HL-60 (cell line): ENCODE measurements around the gene DONSON.
"Not testable (repeated sequence)": the region's sequence is repeated elsewhere in the genome, so short reads cannot be mapped to it uniquely, and the experiment has no call there.

Experiments used
- DNase-seq, 2 experiments: peaks; one replicate each; pipeline ENCODE4 v3.0.0-alpha.2; 2010 to 2020; ENCODE audit warnings: low read depth in 1 of 2, low spot score in 1 of 2
- H3K27ac ChIP-seq: fragments of 250-450 bp; sonication (Bioruptor Pico); replicated peaks from 2 replicates; pipeline ENCODE4 v1.5.1; 2020; ENCODE audit warnings: mild to moderate bottlenecking, moderate library complexity
- H3K27me3 ChIP-seq: fragments of 250-450 bp; sonication (Bioruptor Pico); 2 replicates; pipeline ENCODE4 v1.5.1; 2021; ENCODE audit warnings: mild to moderate bottlenecking, moderate library complexity; ENCODE audit not compliant: insufficient read depth, poor library complexity, severe bottlenecking
- H3K4me3 ChIP-seq: replicated peaks from 2 replicates; pipeline ENCODE4 v1.5.1; 2011; ENCODE audit warnings: mild to moderate bottlenecking, control low read depth, low read length; ENCODE audit not compliant: insufficient read depth
- GABPA ChIP-seq: IDR thresholded peaks from 2 replicates; pipeline ENCODE4 v1.6.1; 2012; ENCODE audit warnings: low read depth
- POLR2AphosphoS5 ChIP-seq: IDR thresholded peaks from 2 replicates; pipeline ENCODE4 v1.6.1; 2012; ENCODE audit warnings: low read depth
- SPI1 ChIP-seq: IDR thresholded peaks from 2 replicates; pipeline ENCODE4 v1.6.1; 2012; ENCODE audit warnings: low read depth, mild to moderate bottlenecking, borderline replicate concordance
- TF ChIP-seq, protein P1 (sequence below): IDR thresholded peaks from 2 replicates; pipeline ENCODE4 v1.6.1; 2012; ENCODE audit warnings: low read depth; ENCODE audit not compliant: insufficient replicate concordance
- TF ChIP-seq, protein P2 (sequence below): IDR thresholded peaks from one replicate; pipeline ENCODE4 v1.5.1; 2011; ENCODE audit warnings: low read length, control low read depth, inconsistent platforms; ENCODE audit not compliant: insufficient read depth

The DONSON gene

DNA sequence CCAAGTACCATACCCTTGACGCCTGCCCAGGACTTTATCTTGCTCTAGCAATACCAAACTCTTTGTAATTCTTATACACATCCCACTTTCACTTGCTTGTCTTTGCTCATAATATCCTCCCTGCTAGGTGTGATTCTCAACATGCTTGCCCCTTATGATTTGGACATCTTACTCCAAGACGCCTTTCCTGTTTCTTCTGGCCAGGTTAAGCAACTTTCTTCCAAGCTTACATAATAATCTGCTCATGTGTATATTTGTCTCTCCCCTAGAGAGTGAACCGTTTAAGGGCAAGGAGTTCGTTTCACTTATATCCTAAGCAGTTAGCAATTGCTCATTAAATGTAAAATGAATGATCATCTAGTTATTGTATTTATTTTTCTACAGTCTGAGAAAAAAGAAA, 31.2 kb upstream of the DONSON start:
- Histone ChIP-seq H3K27me3 (no peaks in the 10 kb centered on the region), H3K27ac (no peak overlapping the region), H3K4me3 (no peak overlapping the region)
- TF ChIP-seq, protein P1, sequence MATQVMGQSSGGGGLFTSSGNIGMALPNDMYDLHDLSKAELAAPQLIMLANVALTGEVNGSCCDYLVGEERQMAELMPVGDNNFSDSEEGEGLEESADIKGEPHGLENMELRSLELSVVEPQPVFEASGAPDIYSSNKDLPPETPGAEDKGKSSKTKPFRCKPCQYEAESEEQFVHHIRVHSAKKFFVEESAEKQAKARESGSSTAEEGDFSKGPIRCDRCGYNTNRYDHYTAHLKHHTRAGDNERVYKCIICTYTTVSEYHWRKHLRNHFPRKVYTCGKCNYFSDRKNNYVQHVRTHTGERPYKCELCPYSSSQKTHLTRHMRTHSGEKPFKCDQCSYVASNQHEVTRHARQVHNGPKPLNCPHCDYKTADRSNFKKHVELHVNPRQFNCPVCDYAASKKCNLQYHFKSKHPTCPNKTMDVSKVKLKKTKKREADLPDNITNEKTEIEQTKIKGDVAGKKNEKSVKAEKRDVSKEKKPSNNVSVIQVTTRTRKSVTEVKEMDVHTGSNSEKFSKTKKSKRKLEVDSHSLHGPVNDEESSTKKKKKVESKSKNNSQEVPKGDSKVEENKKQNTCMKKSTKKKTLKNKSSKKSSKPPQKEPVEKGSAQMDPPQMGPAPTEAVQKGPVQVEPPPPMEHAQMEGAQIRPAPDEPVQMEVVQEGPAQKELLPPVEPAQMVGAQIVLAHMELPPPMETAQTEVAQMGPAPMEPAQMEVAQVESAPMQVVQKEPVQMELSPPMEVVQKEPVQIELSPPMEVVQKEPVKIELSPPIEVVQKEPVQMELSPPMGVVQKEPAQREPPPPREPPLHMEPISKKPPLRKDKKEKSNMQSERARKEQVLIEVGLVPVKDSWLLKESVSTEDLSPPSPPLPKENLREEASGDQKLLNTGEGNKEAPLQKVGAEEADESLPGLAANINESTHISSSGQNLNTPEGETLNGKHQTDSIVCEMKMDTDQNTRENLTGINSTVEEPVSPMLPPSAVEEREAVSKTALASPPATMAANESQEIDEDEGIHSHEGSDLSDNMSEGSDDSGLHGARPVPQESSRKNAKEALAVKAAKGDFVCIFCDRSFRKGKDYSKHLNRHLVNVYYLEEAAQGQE, result no peak
- TF ChIP-seq POLR2AphosphoS5 (no peak), GABPA (no peak)
- peak; percentile 47 to 51 for DNase-seq

DNA sequence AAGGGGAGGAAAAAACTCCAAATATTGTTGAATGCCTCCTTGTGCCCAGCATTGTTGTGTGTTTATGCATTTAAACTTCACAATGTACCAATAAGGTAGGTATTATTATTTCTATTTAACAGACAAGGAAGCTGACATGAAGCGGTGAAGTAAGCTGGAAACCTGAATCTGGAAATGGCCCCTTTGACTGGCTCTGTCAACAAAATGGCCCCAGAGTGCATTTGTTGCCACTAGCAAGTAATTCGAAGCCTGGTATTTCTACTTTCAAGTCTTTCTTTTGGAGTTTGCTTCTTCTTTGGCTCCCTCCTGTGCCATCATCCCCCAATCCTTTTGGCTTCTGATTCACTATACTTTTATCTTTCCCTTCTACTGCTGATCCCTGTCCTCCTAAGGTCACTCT, 29.9 kb upstream of the DONSON start:
- no peak overlapping the region for H3K4me3 ChIP-seq

DNA sequence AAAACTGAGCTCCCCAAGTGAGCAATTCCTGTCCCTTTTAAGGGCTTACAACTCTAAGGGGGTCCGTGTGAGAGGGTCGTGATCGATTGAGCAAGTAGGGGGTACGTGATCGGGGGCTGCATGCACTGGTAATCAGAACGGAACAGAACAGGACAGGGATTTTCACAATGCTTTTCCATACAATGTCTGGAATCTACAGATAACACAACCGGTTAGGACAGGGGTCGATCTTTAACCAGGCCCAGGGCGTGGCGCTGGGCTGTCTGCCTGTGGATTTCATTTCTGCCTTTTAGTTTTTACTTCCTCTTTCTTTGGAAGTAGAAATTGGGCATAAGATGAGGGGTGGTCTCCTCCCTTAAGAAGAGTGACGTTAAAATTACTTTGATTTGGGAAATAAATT, 29.1 kb upstream of the DONSON start:
- H3K4me3 ChIP-seq, DNase-seq, H3K27me3 ChIP-seq, H3K27ac ChIP-seq: not testable (repeated sequence)

More for the DNA sequence above, 29.9 kb upstream of the DONSON start:
- H3K27ac ChIP-seq, result no peak overlapping the region
- no peak for DNase-seq
- H3K27me3 ChIP-seq, result no peaks in the 10 kb centered on the region
- TF ChIP-seq SPI1 (no peak), POLR2AphosphoS5 (no peak), GABPA (no peak)
- TF ChIP-seq, protein P1, result no peak
- TF ChIP-seq, protein P2, sequence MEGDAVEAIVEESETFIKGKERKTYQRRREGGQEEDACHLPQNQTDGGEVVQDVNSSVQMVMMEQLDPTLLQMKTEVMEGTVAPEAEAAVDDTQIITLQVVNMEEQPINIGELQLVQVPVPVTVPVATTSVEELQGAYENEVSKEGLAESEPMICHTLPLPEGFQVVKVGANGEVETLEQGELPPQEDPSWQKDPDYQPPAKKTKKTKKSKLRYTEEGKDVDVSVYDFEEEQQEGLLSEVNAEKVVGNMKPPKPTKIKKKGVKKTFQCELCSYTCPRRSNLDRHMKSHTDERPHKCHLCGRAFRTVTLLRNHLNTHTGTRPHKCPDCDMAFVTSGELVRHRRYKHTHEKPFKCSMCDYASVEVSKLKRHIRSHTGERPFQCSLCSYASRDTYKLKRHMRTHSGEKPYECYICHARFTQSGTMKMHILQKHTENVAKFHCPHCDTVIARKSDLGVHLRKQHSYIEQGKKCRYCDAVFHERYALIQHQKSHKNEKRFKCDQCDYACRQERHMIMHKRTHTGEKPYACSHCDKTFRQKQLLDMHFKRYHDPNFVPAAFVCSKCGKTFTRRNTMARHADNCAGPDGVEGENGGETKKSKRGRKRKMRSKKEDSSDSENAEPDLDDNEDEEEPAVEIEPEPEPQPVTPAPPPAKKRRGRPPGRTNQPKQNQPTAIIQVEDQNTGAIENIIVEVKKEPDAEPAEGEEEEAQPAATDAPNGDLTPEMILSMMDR, result no peak

DNA sequence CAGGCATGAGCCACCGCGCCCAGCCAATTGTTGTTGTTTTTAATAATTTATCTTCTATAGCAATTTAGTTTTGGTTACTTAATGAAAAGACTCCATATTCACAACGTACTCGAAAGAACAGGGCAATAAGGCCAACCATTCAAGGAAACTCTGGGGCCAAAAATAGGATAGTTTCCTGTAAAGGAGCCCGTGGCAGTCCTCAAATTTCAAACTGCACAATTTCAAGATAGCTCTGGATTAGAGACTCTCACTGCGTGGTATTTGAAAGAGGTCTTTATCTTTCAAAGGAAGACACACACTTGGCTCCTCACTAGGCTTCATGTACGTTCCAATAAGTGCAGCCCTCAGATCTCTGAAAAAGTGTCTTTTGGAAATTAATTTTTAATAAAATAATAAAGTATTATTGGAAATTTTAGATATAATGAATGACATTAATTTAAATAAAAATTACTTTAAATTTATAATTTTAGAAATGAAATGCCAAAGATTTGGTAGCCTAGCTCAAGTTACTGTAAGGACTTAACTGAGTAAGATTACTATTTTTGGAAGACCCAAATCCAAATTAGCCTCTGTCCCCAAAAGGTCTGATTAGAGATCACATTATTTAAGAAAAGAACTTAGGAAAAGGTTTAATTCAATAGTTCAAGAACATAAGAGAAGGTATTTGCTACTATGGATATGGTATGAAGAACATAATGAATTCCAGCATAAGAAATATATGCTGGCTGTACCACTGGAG, 22.7 kb upstream of the DONSON start:
- TF ChIP-seq, protein P2, result no peak
- TF ChIP-seq SPI1, result no peak
- TF ChIP-seq, protein P1, result no peak
- no peak for TF ChIP-seq POLR2AphosphoS5
- TF ChIP-seq GABPA, result no peak
- Histone ChIP-seq H3K27me3 (no peaks in the 10 kb centered on the region), H3K27ac (no peak overlapping the region), H3K4me3 (no peak overlapping the region)
- DNase-seq, result no peak
